ENCODE results near the gene GZMM.

DNA sequence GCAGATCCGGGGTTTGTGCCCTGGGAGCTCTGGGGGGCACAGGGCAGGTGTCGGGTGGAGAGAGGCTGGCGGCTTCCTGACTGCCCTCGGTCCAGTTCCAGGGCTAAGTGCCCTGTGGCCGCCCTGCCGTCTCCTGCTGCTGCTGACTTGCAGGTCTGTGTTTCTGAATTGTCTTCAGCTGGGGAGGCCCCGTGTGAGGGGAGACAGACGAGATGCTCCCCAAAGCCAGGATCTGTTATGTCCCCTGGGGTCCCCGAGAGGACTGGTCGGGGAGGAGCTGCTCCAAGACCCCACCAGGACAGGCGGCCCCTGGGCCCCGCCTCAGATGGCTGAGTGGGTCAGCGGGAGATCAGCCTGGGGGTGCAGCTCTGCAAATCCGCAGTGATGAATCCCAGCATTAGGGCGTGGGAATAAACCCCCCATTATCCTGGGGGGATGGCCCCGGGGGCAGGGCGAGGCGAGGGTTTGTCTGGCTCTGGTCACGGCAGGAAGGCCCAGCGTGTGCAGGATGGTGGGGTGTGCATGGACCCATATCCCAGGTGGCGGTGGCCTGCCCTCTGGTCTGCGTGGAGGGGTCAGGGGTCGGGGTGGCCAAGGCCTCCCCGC lies 50.5 kb downstream of the GZMM start:
- TF ChIP-seq, protein P1, sequence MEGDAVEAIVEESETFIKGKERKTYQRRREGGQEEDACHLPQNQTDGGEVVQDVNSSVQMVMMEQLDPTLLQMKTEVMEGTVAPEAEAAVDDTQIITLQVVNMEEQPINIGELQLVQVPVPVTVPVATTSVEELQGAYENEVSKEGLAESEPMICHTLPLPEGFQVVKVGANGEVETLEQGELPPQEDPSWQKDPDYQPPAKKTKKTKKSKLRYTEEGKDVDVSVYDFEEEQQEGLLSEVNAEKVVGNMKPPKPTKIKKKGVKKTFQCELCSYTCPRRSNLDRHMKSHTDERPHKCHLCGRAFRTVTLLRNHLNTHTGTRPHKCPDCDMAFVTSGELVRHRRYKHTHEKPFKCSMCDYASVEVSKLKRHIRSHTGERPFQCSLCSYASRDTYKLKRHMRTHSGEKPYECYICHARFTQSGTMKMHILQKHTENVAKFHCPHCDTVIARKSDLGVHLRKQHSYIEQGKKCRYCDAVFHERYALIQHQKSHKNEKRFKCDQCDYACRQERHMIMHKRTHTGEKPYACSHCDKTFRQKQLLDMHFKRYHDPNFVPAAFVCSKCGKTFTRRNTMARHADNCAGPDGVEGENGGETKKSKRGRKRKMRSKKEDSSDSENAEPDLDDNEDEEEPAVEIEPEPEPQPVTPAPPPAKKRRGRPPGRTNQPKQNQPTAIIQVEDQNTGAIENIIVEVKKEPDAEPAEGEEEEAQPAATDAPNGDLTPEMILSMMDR (IDR thresholded peaks at IDR 0.05) = no peak
- TF ChIP-seq POLR2AphosphoS5 (IDR thresholded peaks at IDR 0.05) (no peak), POLR2A (IDR thresholded peaks at IDR 0.05) (no peak), EP300 (IDR thresholded peaks at IDR 0.05) (no peak)
